Chondrocyte (in vitro differentiated cells): Measurements from ENCODE around the gene DPP10. TPM values are rescaled to one million over a fixed set of nuclear protein-coding genes. Genes with fewer than 3 reads are reported as not detected.

Experiments used
- DNase-seq: peaks from one replicate; pipeline ENCODE4 v3.0.0; 2021; ENCODE audit warnings: mixed read lengths, low spot score
- H3K27ac Mint-ChIP-seq: one replicate; pipeline ENCODE4 v1.8.0; 2021; ENCODE audit warnings: mild to moderate bottlenecking, moderate library complexity, mixed read lengths; ENCODE audit not compliant: unreplicated experiment
- H3K27me3 Mint-ChIP-seq: 2 replicates; pipeline ENCODE4 v1.8.0; 2021; ENCODE audit warnings: low read depth, mixed read lengths
- H3K36me3 Mint-ChIP-seq: 2 replicates; pipeline ENCODE4 v1.8.0; 2021; ENCODE audit warnings: low read depth, mixed read lengths
- H3K4me1 Mint-ChIP-seq: 2 replicates; pipeline ENCODE4 v1.8.0; 2021; ENCODE audit warnings: low read depth, mild to moderate bottlenecking, mixed read lengths
- H3K4me3 Mint-ChIP-seq: one replicate; pipeline ENCODE4 v1.8.0; 2021; ENCODE audit warnings: mild to moderate bottlenecking, moderate library complexity, mixed read lengths; ENCODE audit not compliant: unreplicated experiment
- H3K9me3 Mint-ChIP-seq: 2 replicates; pipeline ENCODE4 v1.8.0; 2021; ENCODE audit warnings: low read depth, mixed read lengths
- total RNA-seq: library from RNA; stranded (reverse); gene quantifications from 3 replicates; pipeline ENCODE4 v1.2.1, GENCODE V29; 2021
- TF ChIP-seq, protein P1 (sequence below): fragments of 200-600 bp; sonication (generic); IDR thresholded peaks from 2 replicates; pipeline ENCODE4 v1.5.0; 2021; ENCODE audit warnings: antibody characterized with exemption, mild to moderate bottlenecking, moderate library complexity

Gene DPP10
- total RNA-seq, 1 donor from 2014 or later = not detected

DNA sequence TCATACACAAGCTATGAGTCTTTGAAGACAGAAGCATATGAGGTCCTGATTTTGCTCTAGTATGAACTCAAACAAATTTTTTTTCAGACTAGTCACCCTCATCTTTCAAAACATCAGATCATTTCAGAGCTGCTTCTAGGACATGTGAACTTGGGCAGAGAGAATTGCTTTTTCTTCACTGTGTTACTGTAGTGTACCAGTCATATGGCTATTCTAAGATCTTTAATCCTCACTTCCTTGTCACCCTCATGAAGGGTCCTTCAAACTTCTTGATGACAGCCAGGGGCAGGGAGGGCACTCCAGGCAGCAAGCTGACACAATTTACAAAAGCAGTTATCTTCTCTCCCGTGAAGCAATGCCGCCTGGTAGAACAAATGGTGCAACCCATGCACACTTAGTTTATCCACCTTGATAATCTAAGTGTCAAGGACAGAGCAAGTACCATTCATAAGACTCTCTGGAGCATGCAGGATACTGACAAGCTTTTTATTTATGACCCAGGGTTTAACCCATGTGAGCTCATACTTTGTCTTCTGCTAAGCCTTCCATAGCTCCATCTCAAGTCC, 200.6 kb downstream of the DPP10 start:
- no peaks in the 10 kb centered on the region for H3K36me3 Mint-ChIP-seq
- no peak overlapping the region for H3K4me3 Mint-ChIP-seq
- peaks cover 5% of the 10 kb centered on the region for H3K9me3 Mint-ChIP-seq
- TF ChIP-seq, protein P1, sequence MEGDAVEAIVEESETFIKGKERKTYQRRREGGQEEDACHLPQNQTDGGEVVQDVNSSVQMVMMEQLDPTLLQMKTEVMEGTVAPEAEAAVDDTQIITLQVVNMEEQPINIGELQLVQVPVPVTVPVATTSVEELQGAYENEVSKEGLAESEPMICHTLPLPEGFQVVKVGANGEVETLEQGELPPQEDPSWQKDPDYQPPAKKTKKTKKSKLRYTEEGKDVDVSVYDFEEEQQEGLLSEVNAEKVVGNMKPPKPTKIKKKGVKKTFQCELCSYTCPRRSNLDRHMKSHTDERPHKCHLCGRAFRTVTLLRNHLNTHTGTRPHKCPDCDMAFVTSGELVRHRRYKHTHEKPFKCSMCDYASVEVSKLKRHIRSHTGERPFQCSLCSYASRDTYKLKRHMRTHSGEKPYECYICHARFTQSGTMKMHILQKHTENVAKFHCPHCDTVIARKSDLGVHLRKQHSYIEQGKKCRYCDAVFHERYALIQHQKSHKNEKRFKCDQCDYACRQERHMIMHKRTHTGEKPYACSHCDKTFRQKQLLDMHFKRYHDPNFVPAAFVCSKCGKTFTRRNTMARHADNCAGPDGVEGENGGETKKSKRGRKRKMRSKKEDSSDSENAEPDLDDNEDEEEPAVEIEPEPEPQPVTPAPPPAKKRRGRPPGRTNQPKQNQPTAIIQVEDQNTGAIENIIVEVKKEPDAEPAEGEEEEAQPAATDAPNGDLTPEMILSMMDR = no peak
- DNase-seq = no peak
- no peaks in the 10 kb centered on the region for H3K4me1 Mint-ChIP-seq
- no peak overlapping the region for H3K27ac Mint-ChIP-seq
- H3K27me3 Mint-ChIP-seq = no peaks in the 10 kb centered on the region

DNA sequence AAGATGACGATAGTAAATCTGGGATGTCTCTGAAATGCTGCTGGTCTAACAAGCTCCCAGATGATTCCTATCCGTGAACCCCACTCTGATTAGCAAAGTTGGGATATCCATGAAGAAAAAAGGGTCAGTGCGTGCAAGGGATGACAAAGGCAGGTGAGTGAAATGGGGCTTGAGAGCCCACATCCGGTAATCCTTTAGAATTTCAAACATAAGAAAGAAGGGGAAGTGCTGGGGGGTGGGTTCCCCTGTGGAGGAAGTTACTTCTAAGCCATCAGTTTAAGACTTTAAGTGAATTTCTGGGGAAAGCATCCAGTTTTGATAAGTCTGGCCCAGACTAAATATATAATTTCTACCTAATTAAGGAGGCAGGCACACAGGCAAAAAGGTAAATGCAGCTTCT, 209.5 kb downstream of the DPP10 start:
- H3K27ac Mint-ChIP-seq = no peak overlapping the region
- TF ChIP-seq, protein P1 = no peak
- no peaks in the 10 kb centered on the region for H3K27me3 Mint-ChIP-seq
- no peaks in the 10 kb centered on the region for H3K36me3 Mint-ChIP-seq
- no peak overlapping the region for H3K4me3 Mint-ChIP-seq
- H3K4me1 Mint-ChIP-seq = no peaks in the 10 kb centered on the region
- no peak for DNase-seq
- no peaks in the 10 kb centered on the region for H3K9me3 Mint-ChIP-seq

DNA sequence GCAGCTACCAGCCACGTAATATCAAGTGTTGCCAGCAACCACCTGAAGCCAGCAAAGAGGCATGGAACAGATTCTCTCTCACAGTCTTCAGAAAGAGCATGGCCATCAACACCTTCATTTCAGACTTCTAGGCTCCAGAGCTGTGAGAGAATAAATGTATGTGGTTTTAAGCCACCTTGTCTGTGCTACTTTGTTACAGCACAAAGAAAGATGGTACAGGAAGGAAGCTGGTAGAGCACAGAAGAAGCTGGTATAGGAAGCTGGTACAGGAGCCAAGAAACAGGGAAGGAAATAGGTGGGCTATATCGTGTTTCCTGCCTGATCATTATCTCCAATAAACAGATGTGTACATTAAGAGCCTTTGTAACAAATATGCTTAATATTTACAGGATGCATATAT, 217.4 kb downstream of the DPP10 start:
- DNase-seq = no peak
- H3K36me3 Mint-ChIP-seq = no peaks in the 10 kb centered on the region

DNA sequence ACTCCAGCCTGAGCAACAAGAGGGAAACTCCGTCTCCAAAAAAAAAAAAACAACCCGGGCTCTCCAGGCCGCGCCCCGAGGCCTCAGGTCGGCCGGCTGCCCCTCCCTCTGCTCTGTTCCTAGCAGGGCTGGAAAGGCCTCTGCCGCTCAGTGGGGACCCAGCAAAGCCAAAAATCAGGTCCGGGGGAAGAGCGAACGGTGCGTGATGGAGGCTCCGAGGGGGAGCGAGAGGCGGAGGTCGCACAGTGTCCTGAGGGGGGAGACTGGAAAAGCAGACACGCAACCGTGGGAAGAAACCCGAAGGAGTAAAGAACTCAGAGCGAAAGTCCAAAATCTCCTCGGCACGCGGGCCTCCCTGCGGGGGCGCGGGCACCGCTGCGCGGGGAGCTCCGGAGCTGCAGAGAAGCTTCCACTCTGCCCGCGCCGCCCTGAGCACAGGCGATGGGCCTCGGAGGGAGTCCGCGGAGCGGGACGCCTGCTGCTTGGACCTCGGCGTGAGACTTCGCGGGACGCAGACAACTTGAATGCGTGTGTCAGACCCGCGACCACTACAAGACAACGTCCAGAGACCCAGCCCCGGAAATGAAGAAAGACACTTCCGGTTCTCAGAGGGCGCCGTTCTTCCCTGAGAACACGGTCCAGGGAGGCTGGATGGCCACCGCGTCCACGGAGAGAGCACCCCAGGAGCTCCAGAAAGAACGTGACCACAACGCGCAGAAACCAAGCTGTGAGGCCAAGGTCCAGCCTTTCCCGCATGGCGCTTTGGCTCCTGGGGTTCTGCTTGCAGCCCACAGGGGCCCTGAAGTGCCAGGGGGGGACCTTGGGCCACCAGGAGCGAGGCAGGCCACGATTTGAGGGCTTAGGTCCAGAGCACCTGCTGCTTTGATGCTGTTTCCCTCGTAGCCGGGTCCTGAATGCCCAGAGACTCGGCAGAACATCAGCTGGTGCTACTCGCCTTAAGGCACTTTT, 219.8 kb downstream of the DPP10 start:
- Mint-ChIP-seq H3K4me3 (peak overlapping the region; percentile 76), H3K27ac (no peak overlapping the region), H3K4me1 (no peaks in the 10 kb centered on the region), H3K27me3 (peaks cover 14% of the 10 kb centered on the region), H3K36me3 (no peaks in the 10 kb centered on the region), H3K9me3 (no peaks in the 10 kb centered on the region)
- TF ChIP-seq, protein P1 = no peak
- peak; percentile 90 for DNase-seq

More for the DNA sequence above, 217.4 kb downstream of the DPP10 start:
- Mint-ChIP-seq H3K4me1 (no peaks in the 10 kb centered on the region), H3K9me3 (no peaks in the 10 kb centered on the region), H3K27me3 (peaks cover 11% of the 10 kb centered on the region), H3K4me3 (no peak overlapping the region), H3K27ac (no peak overlapping the region)
- TF ChIP-seq, protein P1 = no peak

DNA sequence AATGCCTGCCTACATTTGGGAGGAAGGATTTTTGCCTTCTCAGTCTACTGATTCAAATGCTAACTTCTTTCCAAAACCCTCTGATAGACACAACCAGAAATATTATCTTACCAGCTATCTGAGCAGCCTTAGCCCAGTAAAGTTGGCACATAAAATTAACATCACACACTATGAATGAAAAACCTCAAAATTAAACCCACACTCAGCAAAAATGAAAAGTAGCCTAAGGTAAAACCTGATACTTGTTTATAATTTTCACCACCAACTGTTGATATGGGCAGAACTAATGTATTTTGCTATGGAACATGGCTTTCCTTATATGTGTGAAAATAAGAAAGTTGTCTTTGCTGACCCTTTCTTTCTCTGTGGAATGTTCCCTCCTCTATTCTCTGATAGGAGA, 226.0 kb downstream of the DPP10 start:
- no peak for DNase-seq
- Mint-ChIP-seq H3K4me3 (no peak overlapping the region), H3K27ac (no peak overlapping the region), H3K9me3 (peaks cover 3% of the 10 kb centered on the region), H3K27me3 (peaks cover 4% of the 10 kb centered on the region), H3K36me3 (no peaks in the 10 kb centered on the region), H3K4me1 (no peaks in the 10 kb centered on the region)
- TF ChIP-seq, protein P1 = no peak
